ENCODE measurements around the gene SLX9. TPM values are rescaled to one million over a fixed set of nuclear protein-coding genes. Genes with fewer than 3 reads are reported as not detected.

SLX9 gene
- polyA plus RNA-seq, 1 experiment, result 12.4 TPM

- ChIA-PET POLR2A (interaction anchor here (0.6 kb wide), 1 partner anchor 63 kb away, joined by 3 read pairs; no protein-coding TSS in a partner anchor), CTCF (no interaction called here)
- Histone ChIP-seq H3K4me3 (ENCODE audit: low read depth, low read length) (no peak overlapping the region), H3K27me3 (ENCODE audit: control insufficient read depth, insufficient read depth, low read length) (no peaks in the 10 kb centered on the region), H3K36me3 (ENCODE audit: control insufficient read depth, insufficient read depth, low read length) (no peaks in the 10 kb centered on the region)
- no peak for DNase-seq (ENCODE audit: low read depth)
- no peak for TF ChIP-seq CTCF (IDR thresholded peaks at IDR 0.05; ENCODE audit: insufficient read depth, low read depth, low read length)
Measured at GRCh38 chr21:44999428-44999971, 59.7 kb downstream of the SLX9 start.

GRCh38 chr21:44999972-45000636 lies 60.3 kb downstream of the SLX9 start:
- H3K4me3 ChIP-seq (ENCODE audit: low read depth, low read length), result no peak overlapping the region
- no peaks in the 10 kb centered on the region for H3K27me3 ChIP-seq (ENCODE audit: control insufficient read depth, insufficient read depth, low read length)
- CTCF ChIA-PET, result no interaction called here
- DNase-seq (ENCODE audit: low read depth), result no peak
- no peaks in the 10 kb centered on the region for H3K36me3 ChIP-seq (ENCODE audit: control insufficient read depth, insufficient read depth, low read length)
- no peak for TF ChIP-seq CTCF (IDR thresholded peaks at IDR 0.05; ENCODE audit: insufficient read depth, low read depth, low read length)
- POLR2A ChIA-PET, result no interaction called here

GRCh38 chr21:45000637-45001133 lies 60.9 kb downstream of the SLX9 start:
- no peak for DNase-seq (ENCODE audit: low read depth)
- Histone ChIP-seq H3K27me3 (ENCODE audit: control insufficient read depth, insufficient read depth, low read length) (no peaks in the 10 kb centered on the region), H3K4me3 (ENCODE audit: low read depth, low read length) (no peak overlapping the region), H3K36me3 (ENCODE audit: control insufficient read depth, insufficient read depth, low read length) (no peaks in the 10 kb centered on the region)
- ChIA-PET POLR2A (no interaction called here), CTCF (no interaction called here)
- TF ChIP-seq CTCF (IDR thresholded peaks at IDR 0.05; ENCODE audit: insufficient read depth, low read depth, low read length), result no peak

- H3K36me3 ChIP-seq (ENCODE audit: control insufficient read depth, insufficient read depth, low read length), result no peaks in the 10 kb centered on the region
- no peak for TF ChIP-seq CTCF (IDR thresholded peaks at IDR 0.05; ENCODE audit: insufficient read depth, low read depth, low read length)
- no peak for DNase-seq (ENCODE audit: low read depth)
- ChIA-PET CTCF (no interaction called here), POLR2A (no interaction called here)
- no peak overlapping the region for H3K4me3 ChIP-seq (ENCODE audit: low read depth, low read length)
- H3K27me3 ChIP-seq (ENCODE audit: control insufficient read depth, insufficient read depth, low read length), result no peaks in the 10 kb centered on the region
Measured at GRCh38 chr21:45001134-45002095, 61.6 kb downstream of the SLX9 start.
